MM.1S (cell line): ENCODE data around the gene SUSD2.

Experiments used
- DNase-seq: peaks from one replicate; pipeline ENCODE4 v3.0.0-alpha.2; 2015
- H2AFZ ChIP-seq: fragments of 300-600 bp; sonication (generic); 2 replicates; pipeline ENCODE4 v1.6.0; 2016; ENCODE audit warnings: antibody characterized with exemption, low read length
- H3F3A ChIP-seq: fragments of 300-600 bp; sonication (generic); 2 replicates; pipeline ENCODE4 v1.6.1; 2016; ENCODE audit warnings: mild to moderate bottlenecking, antibody characterized with exemption, low read length, moderate library complexity, mixed read lengths; ENCODE audit not compliant: insufficient read depth
- H3K27ac ChIP-seq: fragments of 300-600 bp; sonication (generic); 2 replicates; pipeline ENCODE4 v1.5.1; 2016; ENCODE audit warnings: mild to moderate bottlenecking, low read length
- H3K27me3 ChIP-seq: fragments of 300-600 bp; sonication (generic); replicated peaks from 2 replicates; pipeline ENCODE4 v1.6.0; 2016; ENCODE audit warnings: low read length; ENCODE audit not compliant: insufficient read depth
- H3K36me3 ChIP-seq: fragments of 300-600 bp; sonication (generic); replicated peaks from 2 replicates; pipeline ENCODE4 v1.6.1; 2016; ENCODE audit warnings: mild to moderate bottlenecking, low read length, mixed read lengths; ENCODE audit not compliant: insufficient read depth
- H3K4me1 ChIP-seq: fragments of 300-600 bp; sonication (generic); 2 replicates; pipeline ENCODE4 v1.6.1; 2016; ENCODE audit warnings: low read length, mixed read lengths
- H3K4me2 ChIP-seq: fragments of 300-600 bp; sonication (generic); 2 replicates; pipeline ENCODE4 v1.6.0; 2016; ENCODE audit warnings: low read depth, low read length
- H3K4me3 ChIP-seq: fragments of 300-600 bp; sonication (generic); 2 replicates; pipeline ENCODE4 v1.5.1; 2016; ENCODE audit warnings: low read length, mixed read lengths
- H3K79me2 ChIP-seq: fragments of 300-600 bp; sonication (generic); 2 replicates; pipeline ENCODE4 v1.6.1; 2016; ENCODE audit warnings: mixed run types, low read length, mixed read lengths
- H3K9ac ChIP-seq: fragments of 300-600 bp; sonication (generic); 2 replicates; pipeline ENCODE4 v1.6.1; 2016; ENCODE audit warnings: low read length, mixed read lengths
- H3K9me2 ChIP-seq: fragments of 300-600 bp; sonication (generic); replicated peaks from 2 replicates; pipeline ENCODE4 v1.6.1; 2016; ENCODE audit warnings: mild to moderate bottlenecking, low read length, mixed read lengths; ENCODE audit not compliant: insufficient read depth
- H3K9me3 ChIP-seq: fragments of 300-600 bp; sonication (generic); replicated peaks from 2 replicates; pipeline ENCODE4 v1.6.1; 2016; ENCODE audit warnings: mild to moderate bottlenecking, low read length, mixed read lengths; ENCODE audit not compliant: insufficient read depth
- H4K20me1 ChIP-seq: fragments of 300-600 bp; sonication (generic); 2 replicates; pipeline ENCODE4 v1.6.1; 2016; ENCODE audit warnings: mild to moderate bottlenecking, low read length, moderate library complexity, mixed read lengths; ENCODE audit not compliant: insufficient read depth
- EZH2 ChIP-seq: fragments of 300-600 bp; sonication (generic); optimal IDR thresholded peaks from 2 replicates; pipeline ENCODE3; 2017; ENCODE audit warnings: low read depth, mild to moderate bottlenecking, antibody characterized with exemption, low read length, mixed read lengths
- EZH2phosphoT487 ChIP-seq: fragments of 300-600 bp; sonication (generic); IDR thresholded peaks from 2 replicates; pipeline ENCODE4 v1.6.1; 2018; ENCODE audit warnings: antibody characterized with exemption, low read length
- TF ChIP-seq, protein P1 (sequence below): fragments of 300-600 bp; sonication (generic); IDR thresholded peaks from 2 replicates; pipeline ENCODE4 v1.5.1; 2016; ENCODE audit warnings: antibody characterized with exemption, low read length, mixed read lengths

The SUSD2 gene

GRCh38 chr22:24230911-24231656 is 49.8 kb downstream of the SUSD2 start:
- Histone ChIP-seq H3K27ac (no peak overlapping the region), H3K9me2 (no peaks in the 10 kb centered on the region), H3K36me3 (no peaks in the 10 kb centered on the region), H4K20me1 (no peaks in the 10 kb centered on the region), H3K27me3 (no peaks in the 10 kb centered on the region), H3K4me2 (no peak overlapping the region), H3K79me2 (no peaks in the 10 kb centered on the region), H3F3A (no peaks in the 10 kb centered on the region), H2AFZ (no peak overlapping the region), H3K4me1 (no peaks in the 10 kb centered on the region), H3K9ac (no peak overlapping the region), H3K4me3 (no peak overlapping the region), H3K9me3 (no peaks in the 10 kb centered on the region)
- DNase-seq = peak; percentile 40
- no peak for TF ChIP-seq EZH2phosphoT487
- TF ChIP-seq, protein P1, sequence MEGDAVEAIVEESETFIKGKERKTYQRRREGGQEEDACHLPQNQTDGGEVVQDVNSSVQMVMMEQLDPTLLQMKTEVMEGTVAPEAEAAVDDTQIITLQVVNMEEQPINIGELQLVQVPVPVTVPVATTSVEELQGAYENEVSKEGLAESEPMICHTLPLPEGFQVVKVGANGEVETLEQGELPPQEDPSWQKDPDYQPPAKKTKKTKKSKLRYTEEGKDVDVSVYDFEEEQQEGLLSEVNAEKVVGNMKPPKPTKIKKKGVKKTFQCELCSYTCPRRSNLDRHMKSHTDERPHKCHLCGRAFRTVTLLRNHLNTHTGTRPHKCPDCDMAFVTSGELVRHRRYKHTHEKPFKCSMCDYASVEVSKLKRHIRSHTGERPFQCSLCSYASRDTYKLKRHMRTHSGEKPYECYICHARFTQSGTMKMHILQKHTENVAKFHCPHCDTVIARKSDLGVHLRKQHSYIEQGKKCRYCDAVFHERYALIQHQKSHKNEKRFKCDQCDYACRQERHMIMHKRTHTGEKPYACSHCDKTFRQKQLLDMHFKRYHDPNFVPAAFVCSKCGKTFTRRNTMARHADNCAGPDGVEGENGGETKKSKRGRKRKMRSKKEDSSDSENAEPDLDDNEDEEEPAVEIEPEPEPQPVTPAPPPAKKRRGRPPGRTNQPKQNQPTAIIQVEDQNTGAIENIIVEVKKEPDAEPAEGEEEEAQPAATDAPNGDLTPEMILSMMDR = peak; percentile 53

DNA sequence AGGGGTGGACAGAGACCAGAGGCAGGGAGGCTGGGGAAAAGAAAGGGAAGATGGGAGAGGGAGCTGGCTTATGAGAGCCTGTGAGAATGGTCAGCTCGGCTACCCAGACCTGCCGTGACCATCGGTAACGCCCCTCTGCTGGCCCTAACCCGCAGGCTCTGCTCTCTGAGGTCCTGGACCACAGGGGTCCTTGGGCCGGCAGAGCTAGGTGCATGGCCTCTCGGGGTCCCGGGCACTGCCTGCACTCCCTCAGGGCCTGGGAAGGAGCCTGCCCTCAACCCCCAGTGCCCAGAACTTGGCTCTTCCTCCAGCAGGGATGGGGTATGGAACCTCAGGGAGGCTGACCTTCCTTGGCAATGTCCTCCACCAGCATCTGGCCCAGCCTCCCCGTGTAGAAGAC is 50.4 kb downstream of the SUSD2 start:
- H3K4me3 ChIP-seq = no peak overlapping the region

GRCh38 chr22:24232124-24232523 is 50.8 kb downstream of the SUSD2 start:
- H3K9me2 ChIP-seq = no peaks in the 10 kb centered on the region
- no peaks in the 10 kb centered on the region for H3K9me3 ChIP-seq
- no peaks in the 10 kb centered on the region for H3K36me3 ChIP-seq
- H4K20me1 ChIP-seq = no peaks in the 10 kb centered on the region
- no peak overlapping the region for H3K4me2 ChIP-seq
- H3K27me3 ChIP-seq = no peaks in the 10 kb centered on the region
- H3K27ac ChIP-seq = no peak overlapping the region
- TF ChIP-seq, protein P1 = no peak
- TF ChIP-seq EZH2phosphoT487 (no peak), EZH2 (no peak)
- no peaks in the 10 kb centered on the region for H3K79me2 ChIP-seq
- no peaks in the 10 kb centered on the region for H3K4me1 ChIP-seq
- DNase-seq = no peak
- H3F3A ChIP-seq = no peaks in the 10 kb centered on the region
- H2AFZ ChIP-seq = no peak overlapping the region
- no peak overlapping the region for H3K4me3 ChIP-seq
- H3K9ac ChIP-seq = no peak overlapping the region

More for the DNA sequence above, 50.4 kb downstream of the SUSD2 start:
- Histone ChIP-seq H3K9ac (no peak overlapping the region), H2AFZ (no peak overlapping the region), H3K79me2 (no peaks in the 10 kb centered on the region), H4K20me1 (no peaks in the 10 kb centered on the region), H3K4me2 (no peak overlapping the region), H3K27me3 (no peaks in the 10 kb centered on the region), H3K4me1 (no peaks in the 10 kb centered on the region), H3K27ac (no peak overlapping the region), H3K36me3 (no peaks in the 10 kb centered on the region), H3K9me2 (no peaks in the 10 kb centered on the region), H3F3A (no peaks in the 10 kb centered on the region), H3K9me3 (no peaks in the 10 kb centered on the region)
- no peak for DNase-seq
- TF ChIP-seq EZH2phosphoT487 (no peak), EZH2 (no peak)
- TF ChIP-seq, protein P1 = no peak
